HCT116 (cell line): ENCODE results near the gene ERC2. TPM values are rescaled to one million over a fixed set of nuclear protein-coding genes. Genes with fewer than 3 reads are reported as not detected.

Source experiments
- ATAC-seq: fragments of 200-7000 bp; cut with Tn5 transposase; 2 replicates; pipeline ENCODE4 v1.9.1; 2020; ENCODE audit warnings: mild to moderate bottlenecking, moderate library complexity
- BruUV-seq: library from RNA; stranded (reverse); fragments of 400-500 nt; replicated peaks from 2 replicates; lab custom pipeline; 2021; lab: Mats Ljungman, UMichigan
- CTCF ChIA-PET: fragments of 300-600 bp; sonication (Branson Sonifier 250); formaldehyde crosslinking; loops from one replicate; lab custom pipeline; 2021; ENCODE audit warnings: antibody characterized with exemption; lab: Charles Lee
- POLR2A ChIA-PET: fragments of 300-600, 350-600 bp; sonication (Branson Sonifier 250); formaldehyde crosslinking; loops from one replicate; lab custom pipeline; 2021; ENCODE audit warnings: antibody characterized with exemption; lab: Charles Lee
- RAD21 ChIA-PET, 2 experiments: fragments of 300-600 bp; sonication (Branson Sonifier 250); formaldehyde crosslinking; loops; one replicate each; lab custom pipeline; 2023; ENCODE audit warnings: low total read pairs in 2 of 2; ENCODE audit not compliant: uncharacterized antibody in 2 of 2, unreplicated experiment in 2 of 2, low non-redundant PET in 1 of 2; lab: Charles Lee
- DNase-seq: peaks from one replicate; pipeline ENCODE4 v3.0.0-alpha.2; 2010; ENCODE audit warnings: low read depth, low spot score
- H2AFZ ChIP-seq: fragments of 200-600 bp; shearing (Covaris generic), sonication (generic); 2 replicates; pipeline ENCODE4 v1.6.1; 2017; ENCODE audit warnings: low read depth, mixed run types, mixed read lengths, antibody characterized with exemption, low read length; ENCODE audit not compliant: poor library complexity, severe bottlenecking
- H3K27ac ChIP-seq: 2 replicates; pipeline ENCODE4 v1.5.1; 2012; ENCODE audit warnings: low read depth, low read length
- H3K27me3 ChIP-seq: fragments of 200-600 bp; sonication (generic); 2 replicates; pipeline ENCODE4 v1.6.1; 2016; ENCODE audit warnings: mixed run types, low read length, mixed read lengths; ENCODE audit not compliant: insufficient read depth
- H3K36me3 ChIP-seq, 2 experiments: fragments of 200-500 bp in 1 of 2; fragments of 200-600 bp in 1 of 2; sonication (Bioruptor generic) in 1 of 2; sonication (generic) in 1 of 2; 2 replicates each; pipeline versions ENCODE4 v1.5.1 to v1.6.1; 2014 to 2016; ENCODE audit warnings: low read length in 2 of 2, inconsistent platforms in 1 of 2, mixed read lengths in 1 of 2, mixed run types in 1 of 2; ENCODE audit not compliant: insufficient read depth in 2 of 2, control insufficient read depth in 1 of 2
- H3K4me1 ChIP-seq, 2 experiments: fragments of 200-600 bp in 1 of 2; sonication (generic) in 1 of 2; 2 replicates each; pipeline versions ENCODE4 v1.5.1 to v1.6.1; 2012 to 2017; ENCODE audit warnings: low read length in 2 of 2, inconsistent platforms in 1 of 2, mild to moderate bottlenecking in 1 of 2, mixed read lengths in 1 of 2, mixed run types in 1 of 2, moderate library complexity in 1 of 2; ENCODE audit not compliant: insufficient read depth in 2 of 2, control insufficient read depth in 1 of 2
- H3K4me2 ChIP-seq: fragments of 200-600 bp; sonication (generic); 2 replicates; pipeline ENCODE4 v1.6.1; 2017; ENCODE audit warnings: mixed run types, low read length, mixed read lengths
- H3K4me3 ChIP-seq, 2 experiments: fragments of 200-600 bp in 1 of 2; sonication (generic) in 1 of 2; replicated peaks in 1 of 2; 2 replicates each; pipeline ENCODE4 v1.5.1; 2011 to 2016; ENCODE audit warnings: low read length in 2 of 2, control low read depth in 1 of 2, low read depth in 1 of 2, mild to moderate bottlenecking in 1 of 2, mixed read lengths in 1 of 2, mixed run types in 1 of 2
- H3K79me2 ChIP-seq: fragments of 200-600 bp; sonication (generic); 2 replicates; pipeline ENCODE4 v1.6.1; 2017; ENCODE audit warnings: mild to moderate bottlenecking, mixed run types, low read length, moderate library complexity, mixed read lengths; ENCODE audit not compliant: insufficient read depth
- H3K9ac ChIP-seq: fragments of 200-600 bp; sonication (generic); 2 replicates; pipeline ENCODE4 v1.6.1; 2016; ENCODE audit warnings: low read length, mixed read lengths
- H3K9me2 ChIP-seq: fragments of 200-600 bp; sonication (generic), shearing (Covaris generic); 2 replicates; pipeline ENCODE4 v1.6.1; 2017; ENCODE audit warnings: mixed run types, mild to moderate bottlenecking, moderate library complexity; ENCODE audit not compliant: insufficient read depth
- H3K9me3 ChIP-seq, 2 experiments: fragments of 200-500 bp in 1 of 2; fragments of 200-600 bp in 1 of 2; sonication (Bioruptor generic) in 1 of 2; sonication (generic) in 1 of 2; 2 replicates each; pipeline ENCODE4 v1.6.1; 2014 to 2017; ENCODE audit warnings: low read length in 2 of 2, mixed read lengths in 2 of 2, inconsistent platforms in 1 of 2, low read depth in 1 of 2, mild to moderate bottlenecking in 1 of 2, mixed run types in 1 of 2, moderate library complexity in 1 of 2; ENCODE audit not compliant: control insufficient read depth in 1 of 2, insufficient read depth in 1 of 2
- H4K20me1 ChIP-seq: fragments of 200-600 bp; sonication (generic), shearing (Covaris generic); 2 replicates; pipeline ENCODE4 v1.6.1; 2017; ENCODE audit warnings: mixed run types, mild to moderate bottlenecking, moderate library complexity; ENCODE audit not compliant: insufficient read depth
- ATF3 ChIP-seq: IDR thresholded peaks from 2 replicates; pipeline ENCODE4 v1.6.1; 2012
- CBX3 ChIP-seq: IDR thresholded peaks from 2 replicates; pipeline ENCODE4 v1.6.1; 2012; ENCODE audit warnings: low read depth
- CEBPB ChIP-seq: IDR thresholded peaks from 2 replicates; pipeline ENCODE4 v1.6.1; 2012; ENCODE audit warnings: low read depth
- CTCF ChIP-seq, 3 experiments: fragments of 200-600 bp in 1 of 3; sonication (generic) in 1 of 3; IDR thresholded peaks in 2 of 3; conservative IDR thresholded peaks in 1 of 3; 2 replicates each; pipeline ENCODE4 v1.5.1; 2012 to 2017; ENCODE audit warnings: low read depth in 2 of 3, low read length in 2 of 3, antibody characterized with exemption in 1 of 3, borderline replicate concordance in 1 of 3, control low read depth in 1 of 3, mild to moderate bottlenecking in 1 of 3, mixed read lengths in 1 of 3, mixed run types in 1 of 3, moderate library complexity in 1 of 3; ENCODE audit not compliant: insufficient read depth in 1 of 3
- EZH2 ChIP-seq: fragments of 200-600 bp; sonication (generic); IDR thresholded peaks from 2 replicates; pipeline ENCODE4 v1.6.1; 2017; ENCODE audit warnings: antibody characterized with exemption, mixed run types
- POLR2A ChIP-seq: IDR thresholded peaks from 2 replicates; pipeline ENCODE4 v1.7.0; 2011; ENCODE audit warnings: borderline replicate concordance; ENCODE audit not compliant: insufficient read depth, insufficient read length; ENCODE audit errors: extremely low read depth
- RAD21 ChIP-seq: IDR thresholded peaks from 2 replicates; pipeline ENCODE4 v1.6.1; 2012; ENCODE audit warnings: low read depth, mild to moderate bottlenecking
- REST ChIP-seq: IDR thresholded peaks from 2 replicates; pipeline ENCODE4 v1.6.1; 2012; ENCODE audit warnings: low read depth
- SIN3A ChIP-seq: IDR thresholded peaks from 2 replicates; pipeline ENCODE4 v1.6.1; 2012; ENCODE audit warnings: low read depth
- SP1 ChIP-seq: IDR thresholded peaks from 2 replicates; pipeline ENCODE4 v1.6.1; 2012; ENCODE audit warnings: low read depth
- SRF ChIP-seq: IDR thresholded peaks from 2 replicates; pipeline ENCODE4 v1.6.1; 2012; ENCODE audit warnings: low read depth
- TCF7L2 ChIP-seq: IDR thresholded peaks from 2 replicates; pipeline ENCODE4 v1.7.0; 2011; ENCODE audit warnings: borderline replicate concordance, inconsistent platforms; ENCODE audit not compliant: insufficient read depth, insufficient read length; ENCODE audit errors: extremely low read depth
- YY1 ChIP-seq: IDR thresholded peaks from 2 replicates; pipeline ENCODE4 v1.6.1; 2011; ENCODE audit warnings: low read length, low read depth, moderate library complexity, mild to moderate bottlenecking; ENCODE audit not compliant: insufficient replicate concordance; ENCODE audit errors: extremely low read depth
- ZBTB33 ChIP-seq: IDR thresholded peaks from 2 replicates; pipeline ENCODE4 v1.6.1; 2011; ENCODE audit warnings: mild to moderate bottlenecking, low read length, moderate library complexity; ENCODE audit not compliant: insufficient replicate concordance; ENCODE audit errors: extremely low read depth
- ZFX ChIP-seq: fragments of 450-650 bp; IDR thresholded peaks from 2 replicates; pipeline ENCODE4 v1.6.1; 2017
- ZNF274 ChIP-seq: fragments of 200-500 bp; sonication (Bioruptor generic); IDR thresholded peaks from 2 replicates; pipeline ENCODE4 v1.6.1; 2014; ENCODE audit warnings: mild to moderate bottlenecking, low read depth, low read length, inconsistent platforms
- intact Hi-C: fragments of 100-400 bp; cut with micrococcal nuclease; formaldehyde crosslinking; loops from 2 replicates; pipeline ENCODE4 v1.10.0; 2022
- total RNA-seq: library from RNA; stranded (reverse); gene quantifications from one replicate; pipeline ENCODE4 v1.2.1, GENCODE V29; 2021; ENCODE audit not compliant: unreplicated experiment

ERC2 gene
- total RNA-seq, 1 experiment from 2014 or later: not detected

GRCh38 chr3:55551644-55552043, 916.6 kb downstream of the ERC2 start (continued):
- no peak for TF ChIP-seq REST

- Histone ChIP-seq H3K36me3 (no peaks in the 10 kb centered on the region), H3K9me2 (no peaks in the 10 kb centered on the region), H3K79me2 (no peaks in the 10 kb centered on the region), H3K4me1 (no peaks in the 10 kb centered on the region), H3K9me3 (no peaks in the 10 kb centered on the region; a peak in 1 of 4 replicates), H3K27me3 (no peaks in the 10 kb centered on the region), H3K4me3 (no peak overlapping the region), H2AFZ (no peak overlapping the region), H4K20me1 (no peaks in the 10 kb centered on the region), H3K9ac (no peak overlapping the region), H3K4me2 (no peak overlapping the region), H3K27ac (no peak overlapping the region)
- DNase-seq: no peak
- BruUV-seq: no TSS peak
- ATAC-seq: no peak
- CTCF ChIA-PET: no interaction called here
- intact Hi-C loops: no loop called here
- POLR2A ChIA-PET: no interaction called here
- RAD21 ChIA-PET: no interaction called here
- no peak for TF ChIP-seq SIN3A
- TF ChIP-seq CTCF (IDR thresholded peaks at IDR 0.05 in 2 of 3, conservative IDR thresholded peaks at IDR 0.05 in 1 of 3; ENCODE audit: borderline replicate concordance in 1 of 3, insufficient read depth in 1 of 3, low read depth in 2 of 3, low read length in 2 of 3): no peak
- TF ChIP-seq CEBPB: no peak
- no peak for TF ChIP-seq RAD21
- TF ChIP-seq ATF3: no peak
- no peak for TF ChIP-seq ZFX
- no peak for TF ChIP-seq EZH2
- no peak for TF ChIP-seq TCF7L2
- no peak for TF ChIP-seq SP1
- no peak for TF ChIP-seq POLR2A
- TF ChIP-seq CBX3: no peak
- TF ChIP-seq SRF: no peak
- no peak for TF ChIP-seq ZNF274
- TF ChIP-seq YY1: no peak
- TF ChIP-seq ZBTB33: no peak
Measured at GRCh38 chr3:55549177-55549576, 919.1 kb downstream of the ERC2 start.
